ACHN (cell line): ENCODE data around the gene ZBTB4.

Experiments used
- DNase-seq: peaks from one replicate; pipeline ENCODE4 v3.0.0-alpha.2; 2015
- in situ Hi-C: cut with HindIII; loops from 2 replicates; pipeline ENCODE4 v1.10.0; 2017; ENCODE audit warnings: low sequenced_read_pairs, low pct_ligation_motif_present, low pct_unique_long_range_greater_than_20kb

The ZBTB4 gene

GRCh38 chr17:7459961-7460545 is 19.4 kb downstream of the ZBTB4 start:
- in situ Hi-C loops, result no loop called here

DNA sequence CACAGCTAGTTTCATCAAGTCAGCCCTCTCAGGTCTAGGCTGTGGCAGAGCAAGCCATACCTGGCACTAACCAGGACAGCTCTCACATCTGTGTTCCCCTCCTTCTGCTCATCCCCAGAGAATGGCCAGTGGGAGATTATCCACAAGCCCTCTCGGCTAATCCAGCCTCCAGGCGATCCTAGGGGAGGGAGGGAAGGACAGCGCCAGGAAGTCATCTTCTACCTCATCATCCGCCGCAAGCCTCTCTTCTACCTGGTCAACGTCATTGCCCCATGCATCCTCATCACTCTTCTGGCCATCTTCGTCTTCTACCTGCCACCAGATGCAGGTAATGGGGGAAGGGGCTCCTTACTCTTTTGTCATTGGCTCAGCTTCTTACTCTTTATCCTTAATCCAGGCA is 31.0 kb downstream of the ZBTB4 start:
- DNase-seq, result no peak
- in situ Hi-C loops, result no loop called here

More at GRCh38 chr17:7459961-7460545, 19.4 kb downstream of the ZBTB4 start:
- no peak for DNase-seq

- in situ Hi-C loops, result no loop called here
- DNase-seq, result peak; percentile 93
Measured at GRCh38 chr17:7445619-7445968, 33.8 kb downstream of the ZBTB4 start.

- DNase-seq, result peak; percentile 92
- in situ Hi-C loops, result no loop called here
Measured at GRCh38 chr17:7444682-7445618, 34.5 kb downstream of the ZBTB4 start, which contains the start of gene CHRNB1. Gene CHRNB1, plus strand, starts transcription at chr17:7445061. Its CDS starts 67 bp downstream, at chr17:7445128.

DNA sequence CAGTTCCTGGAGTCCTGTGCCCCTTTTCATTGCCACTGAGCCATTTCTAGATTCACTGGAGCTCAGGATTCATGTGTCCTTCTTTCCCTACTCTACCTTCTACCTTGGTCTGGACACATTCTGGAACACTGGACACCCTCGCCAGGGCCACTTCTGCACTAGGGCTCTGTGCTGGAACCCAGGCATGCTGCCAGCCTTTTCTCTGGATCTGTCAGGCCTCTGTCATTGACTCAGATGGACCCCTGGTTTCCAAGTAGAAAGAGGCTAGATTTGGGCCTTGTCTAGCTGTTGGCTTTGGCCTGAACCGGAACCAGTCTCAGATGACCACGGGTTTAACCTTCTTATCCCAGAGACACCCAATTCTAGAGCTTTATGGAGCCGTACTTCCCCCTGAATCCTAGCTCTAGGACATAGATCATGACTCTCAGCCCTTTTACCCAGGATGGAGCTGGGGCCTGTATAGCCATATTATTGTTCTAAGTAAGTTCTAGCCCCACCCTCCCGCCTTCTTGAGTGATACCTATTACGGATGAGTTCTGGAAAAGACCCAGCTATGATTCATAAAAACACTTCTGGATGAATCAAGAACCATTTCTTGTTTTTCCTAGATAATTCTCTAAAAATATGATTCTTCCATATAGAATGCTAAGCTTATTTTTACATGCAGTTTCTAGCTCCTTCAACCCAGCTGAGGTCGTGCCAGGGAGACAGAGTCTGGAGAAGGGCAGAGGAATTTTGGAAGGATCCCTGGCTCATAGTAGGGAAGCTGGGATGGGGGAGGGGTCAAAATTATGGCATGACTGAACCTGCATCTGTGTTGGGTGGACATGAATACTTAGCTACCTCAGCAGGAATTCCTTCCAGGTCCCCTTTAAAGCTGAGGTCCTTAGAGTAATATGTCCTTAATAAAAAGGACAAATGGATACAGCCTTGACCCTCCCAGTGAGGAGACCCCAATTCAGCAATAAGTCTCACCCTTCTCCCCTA is 35.6 kb downstream of the ZBTB4 start:
- peak; percentile 21 for DNase-seq
- in situ Hi-C loops, result no loop called here

DNA sequence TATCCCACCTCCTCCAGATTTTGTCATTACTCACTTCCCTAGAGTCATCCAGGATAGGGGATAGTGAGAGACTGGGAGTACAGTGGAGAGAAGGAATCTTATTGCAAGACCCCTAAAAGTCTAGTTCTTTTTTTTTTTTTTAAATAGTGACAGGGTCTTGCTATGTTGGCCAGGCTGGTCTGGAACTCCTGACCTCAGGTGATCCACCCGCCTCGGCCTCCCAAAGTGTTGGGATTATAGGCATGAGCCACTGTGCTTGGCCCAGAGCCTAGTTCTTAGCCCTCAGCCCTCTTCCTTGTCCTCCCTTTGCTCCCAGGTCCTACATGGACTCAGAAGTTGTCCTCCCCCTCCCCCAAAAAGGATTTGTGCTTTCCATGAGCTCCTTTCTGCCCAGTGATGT is 37.3 kb downstream of the ZBTB4 start:
- in situ Hi-C loops, result no loop called here
- no peak for DNase-seq

- in situ Hi-C loops, result no loop called here
- no peak for DNase-seq
Measured at GRCh38 chr17:7441266-7441665, 38.2 kb downstream of the ZBTB4 start.

- DNase-seq, result peak; percentile 60
- in situ Hi-C loops, result no loop called here
Measured at GRCh38 chr17:7440834-7441195, 38.6 kb downstream of the ZBTB4 start.

GRCh38 chr17:7440113-7440833 is 39.2 kb downstream of the ZBTB4 start:
- DNase-seq, result peak; percentile 71
- in situ Hi-C loops, result no loop called here

DNA sequence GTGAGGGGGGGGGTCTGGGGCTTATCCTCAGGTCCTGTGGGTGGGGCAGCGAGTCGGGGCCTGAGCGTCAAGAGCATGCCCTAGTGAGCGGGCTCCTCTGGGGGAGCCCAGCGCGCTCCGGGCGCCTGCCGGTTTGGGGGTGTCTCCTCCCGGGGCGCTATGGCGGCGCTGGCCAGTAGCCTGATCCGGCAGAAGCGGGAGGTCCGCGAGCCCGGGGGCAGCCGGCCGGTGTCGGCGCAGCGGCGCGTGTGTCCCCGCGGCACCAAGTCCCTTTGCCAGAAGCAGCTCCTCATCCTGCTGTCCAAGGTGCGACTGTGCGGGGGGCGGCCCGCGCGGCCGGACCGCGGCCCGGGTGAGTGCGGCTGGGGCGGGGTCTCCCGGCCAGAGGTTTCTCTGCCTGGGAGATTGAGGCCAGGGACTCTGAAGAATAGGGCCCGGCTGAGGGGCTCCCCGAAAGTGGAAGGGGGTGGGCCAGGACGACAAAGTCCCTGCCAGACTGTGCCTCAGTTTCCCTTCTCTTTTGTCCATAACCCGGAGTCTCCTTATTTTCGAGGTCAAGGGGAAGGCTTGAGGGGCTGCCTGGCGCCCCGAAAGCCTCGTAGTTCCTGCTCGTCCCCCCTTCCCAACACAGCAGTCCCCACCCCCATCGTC is 39.8 kb downstream of the ZBTB4 start, which contains the start of gene FGF11:
FGF11 (plus strand) TSS at position 51 of the 651 bp plus-strand sequence; CDS start at position 160, 109 bp downstream.
- in situ Hi-C loops, result no loop called here
- peak; percentile 12 for DNase-seq

GRCh38 chr17:7438656-7439460 is 40.6 kb downstream of the ZBTB4 start:
- DNase-seq, result no peak
- in situ Hi-C loops, result no loop called here

DNA sequence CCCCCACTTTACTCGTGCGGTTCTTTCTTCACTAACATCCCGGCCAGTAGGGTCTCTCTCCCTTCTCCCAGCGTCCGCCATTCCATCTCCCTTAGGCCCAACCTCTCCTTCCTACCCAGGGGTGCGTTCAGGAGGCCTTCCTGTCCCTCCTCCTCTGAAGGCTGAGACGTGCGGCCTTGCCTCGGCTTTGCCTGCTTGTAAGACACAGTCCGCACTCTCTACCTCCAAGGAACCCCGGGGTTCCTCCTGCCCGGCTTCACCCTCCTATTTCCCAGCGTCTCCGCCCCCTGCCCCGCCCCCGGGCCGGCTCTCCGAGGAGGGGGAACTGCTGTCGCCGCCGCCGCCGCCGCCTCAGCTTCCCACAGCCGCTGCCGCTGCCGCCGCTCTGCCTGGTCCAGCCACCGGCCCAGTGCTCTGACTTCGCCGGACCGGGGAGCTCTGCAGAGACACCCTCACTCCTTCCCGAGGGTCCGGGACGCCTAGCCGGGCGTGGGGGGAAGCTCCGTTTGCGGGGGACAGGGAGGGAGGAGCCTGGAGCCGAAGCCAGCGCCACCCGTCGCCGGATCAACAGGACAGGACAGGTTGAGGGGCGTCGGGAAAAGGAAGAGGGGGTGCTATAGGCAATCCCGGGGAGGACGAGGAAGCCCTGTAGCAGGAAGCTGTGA is 41.3 kb downstream of the ZBTB4 start:
- in situ Hi-C loops, result no loop called here
- no peak for DNase-seq

DNA sequence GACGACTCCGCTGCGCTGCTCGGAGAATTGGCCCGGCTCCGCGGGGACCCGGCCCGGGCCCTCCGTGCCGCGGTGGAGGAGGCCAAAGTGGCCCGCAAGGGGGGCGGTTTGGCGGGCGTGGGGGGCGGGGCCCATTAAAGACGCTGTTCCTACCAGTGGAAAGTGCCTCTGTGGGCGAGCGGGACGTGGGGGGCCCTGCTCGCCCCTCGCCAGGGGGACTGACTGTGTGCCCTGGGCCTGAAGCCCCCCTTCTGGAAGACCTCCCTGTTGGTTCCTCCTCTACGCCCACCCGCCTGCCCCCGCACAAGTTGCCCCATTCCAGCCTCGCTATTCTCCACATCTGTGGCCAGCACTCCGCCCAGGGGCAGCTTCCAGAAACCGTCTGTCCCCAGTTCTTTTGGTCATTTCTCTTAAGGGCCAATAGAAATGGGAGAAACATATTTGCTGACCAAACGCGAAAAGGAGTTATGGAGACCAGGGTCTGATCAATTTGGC is 42.0 kb downstream of the ZBTB4 start:
- DNase-seq, result no peak
- in situ Hi-C loops, result no loop called here

- DNase-seq, result no peak
- in situ Hi-C loops, result no loop called here
Measured at GRCh38 chr17:7436556-7437368, 42.7 kb downstream of the ZBTB4 start.

DNA sequence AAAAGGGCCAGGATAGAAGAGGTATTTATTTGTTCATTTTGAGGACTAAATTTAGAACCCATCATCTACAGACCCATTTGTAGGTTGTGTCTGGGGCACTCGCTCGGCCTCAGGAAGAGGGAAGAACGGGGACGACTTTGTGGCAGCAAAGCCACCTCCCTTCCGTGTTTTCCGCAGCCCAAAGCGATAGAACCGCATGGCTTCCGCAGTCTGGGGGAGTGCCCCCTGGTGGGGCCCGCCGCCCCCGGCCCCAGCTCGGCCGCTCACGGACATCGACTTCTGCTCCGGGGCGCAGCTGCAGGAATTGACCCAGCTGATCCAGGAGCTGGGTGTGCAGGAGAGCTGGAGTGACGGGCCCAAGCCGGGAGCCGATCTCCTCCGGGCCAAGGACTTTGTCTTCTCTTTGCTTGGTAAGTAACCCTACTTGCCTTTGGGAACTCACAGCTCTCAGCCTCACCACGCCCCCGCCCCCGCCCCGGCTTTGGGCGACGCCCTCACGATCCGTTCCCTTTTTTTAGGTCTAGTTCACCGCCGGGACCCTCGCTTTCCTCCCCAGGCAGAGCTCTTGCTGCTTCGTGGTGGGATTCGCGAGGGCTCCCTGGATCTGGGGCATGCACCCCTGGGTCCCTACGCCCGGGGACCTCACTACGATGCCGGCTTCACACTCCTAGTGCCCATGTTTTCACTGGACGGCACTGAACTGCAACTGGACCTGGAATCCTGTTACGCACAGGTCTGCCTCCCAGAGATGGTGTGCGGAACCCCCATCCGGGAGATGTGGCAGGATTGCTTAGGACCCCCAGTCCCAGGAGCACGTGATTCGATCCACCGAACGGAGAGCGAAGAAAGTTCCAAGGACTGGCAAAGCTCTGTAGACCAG is 43.5 kb downstream of the ZBTB4 start:
- peak; percentile 42 for DNase-seq
- in situ Hi-C loops, result no loop called here
